IMR-90 (cell line): ENCODE data around the gene POTEG. TPM values are rescaled to one million over a fixed set of nuclear protein-coding genes. Genes with fewer than 3 reads are reported as not detected.
"Not testable (repeated sequence)": the region's sequence is repeated elsewhere in the genome, so short reads cannot be mapped to it uniquely, and the experiment has no call there.

Source experiments
- ATAC-seq: fragments of 200-7000 bp; cut with Tn5 transposase; 2 replicates; pipeline ENCODE4 v1.9.1; 2020; ENCODE audit warnings: low read depth, mild to moderate bottlenecking, moderate library complexity
- Bru-seq: library from RNA; stranded (reverse); fragments of 400-500 nt; gene quantifications from one replicate; lab custom pipeline; 2021; lab: Mats Ljungman, UMichigan
- BruChase-seq, 2 experiments: library from RNA; stranded (reverse); fragments of 400-500 nt; gene quantifications; one replicate each; lab custom pipeline; 2021; lab: Mats Ljungman, UMichigan
- BruUV-seq: library from RNA; stranded (reverse); fragments of 400-500 nt; replicated peaks from 2 replicates; lab custom pipeline; 2021; lab: Mats Ljungman, UMichigan
- CTCF ChIA-PET: fragments of 300-600 bp; formaldehyde crosslinking; extraction: SDS; loops from one replicate; lab custom pipeline; 2021; ENCODE audit warnings: antibody characterized with exemption; lab: Yijun Ruan, JAX
- POLR2A ChIA-PET: fragments of 300-600 bp; sonication (Branson Sonifier 250); formaldehyde crosslinking; loops from one replicate; lab custom pipeline; 2022; ENCODE audit warnings: antibody characterized with exemption; ENCODE audit not compliant: unreplicated experiment; lab: Charles Lee
- DNase-seq: peaks from one replicate; pipeline ENCODE4 v3.0.0; 2013
- H2AFZ ChIP-seq: replicated peaks from 2 replicates; pipeline ENCODE3; 2013; ENCODE audit warnings: low read length, mild to moderate bottlenecking; ENCODE audit not compliant: poor library complexity
- H2AK5ac ChIP-seq: 2 replicates; pipeline ENCODE4 v1.6.1; 2013; ENCODE audit warnings: low read depth, low read length, inconsistent platforms
- H2AK9ac ChIP-seq: replicated peaks from 2 replicates; pipeline ENCODE3; 2013; ENCODE audit warnings: mild to moderate bottlenecking, low read depth, low read length, moderate library complexity; ENCODE audit not compliant: poor library complexity
- H2BK120ac ChIP-seq: 2 replicates; pipeline ENCODE4 v1.6.1; 2013; ENCODE audit warnings: low read depth, low read length, inconsistent platforms
- H2BK15ac ChIP-seq: 3 replicates; pipeline ENCODE4 v1.6.1; 2013; ENCODE audit warnings: low read depth, low read length, inconsistent platforms
- H2BK20ac ChIP-seq: 2 replicates; pipeline ENCODE4 v1.6.1; 2013; ENCODE audit warnings: low read depth, mild to moderate bottlenecking, inconsistent platforms, low read length, moderate library complexity
- H2BK5ac ChIP-seq: 2 replicates; pipeline ENCODE4 v1.6.1; 2013; ENCODE audit warnings: mild to moderate bottlenecking, low read depth, low read length, inconsistent platforms; ENCODE audit not compliant: poor library complexity, severe bottlenecking
- H3K14ac ChIP-seq: replicated peaks from 2 replicates; pipeline ENCODE4 v1.6.1; 2013; ENCODE audit warnings: low read depth, low read length, inconsistent platforms
- H3K18ac ChIP-seq: 2 replicates; pipeline ENCODE4 v1.6.1; 2013; ENCODE audit warnings: low read depth, low read length, control low read depth
- H3K23ac ChIP-seq: 2 replicates; pipeline ENCODE4 v1.6.1; 2013; ENCODE audit warnings: low read depth, low read length, inconsistent platforms
- H3K27ac ChIP-seq: 2 replicates; pipeline ENCODE4 v1.5.1; 2013; ENCODE audit warnings: mild to moderate bottlenecking, control low read depth, low read length; ENCODE audit not compliant: insufficient read depth
- H3K27me3 ChIP-seq: 2 replicates; pipeline ENCODE4 v1.6.1; 2013; ENCODE audit warnings: low read length; ENCODE audit not compliant: control insufficient read depth, insufficient read depth
- H3K36me3 ChIP-seq: 2 replicates; pipeline ENCODE4 v1.6.1; 2013; ENCODE audit warnings: low read length, mixed read lengths; ENCODE audit not compliant: control insufficient read depth, insufficient read depth
- H3K4ac ChIP-seq: 2 replicates; pipeline ENCODE4 v1.6.1; 2013; ENCODE audit warnings: low read depth, low read length, inconsistent platforms
- H3K4me1 ChIP-seq: 2 replicates; pipeline ENCODE4 v1.6.1; 2013; ENCODE audit warnings: low read length, mixed read lengths; ENCODE audit not compliant: control insufficient read depth, insufficient read depth
- H3K4me2 ChIP-seq: 2 replicates; pipeline ENCODE4 v1.6.1; 2013; ENCODE audit warnings: low read depth, mild to moderate bottlenecking, control low read depth, low read length, moderate library complexity
- H3K4me3 ChIP-seq: 2 replicates; pipeline ENCODE4 v1.5.1; 2013; ENCODE audit warnings: low read depth, mild to moderate bottlenecking, control low read depth, low read length, moderate library complexity; ENCODE audit not compliant: insufficient read depth
- H3K56ac ChIP-seq: 2 replicates; pipeline ENCODE4 v1.6.1; 2013; ENCODE audit warnings: low read length, inconsistent platforms; ENCODE audit not compliant: insufficient read depth; ENCODE audit errors: extremely low read depth
- H3K79me1 ChIP-seq, 2 experiments: 2 replicates each; pipeline ENCODE4 v1.6.1; 2013; ENCODE audit warnings: low read length in 2 of 2, inconsistent platforms in 1 of 2, low read depth in 1 of 2
- H3K9ac ChIP-seq: 2 replicates; pipeline ENCODE4 v1.6.1; 2013; ENCODE audit warnings: low read depth, low read length, control low read depth
- H3K9me1 ChIP-seq: 2 replicates; pipeline ENCODE4 v1.6.1; 2013; ENCODE audit warnings: low read length, inconsistent platforms; ENCODE audit not compliant: insufficient read depth
- H3K9me3 ChIP-seq: 2 replicates; pipeline ENCODE4 v1.6.1; 2013; ENCODE audit warnings: low read length; ENCODE audit not compliant: control insufficient read depth, insufficient read depth
- H4K20me1 ChIP-seq: 2 replicates; pipeline ENCODE4 v1.6.1; 2013; ENCODE audit warnings: low read length, inconsistent platforms; ENCODE audit not compliant: insufficient read depth
- H4K5ac ChIP-seq: 2 replicates; pipeline ENCODE4 v1.6.1; 2013; ENCODE audit warnings: mild to moderate bottlenecking, low read depth, low read length, control low read depth
- H4K8ac ChIP-seq, 2 experiments: 2 replicates each; pipeline ENCODE4 v1.6.1; 2013; ENCODE audit warnings: low read depth in 2 of 2, low read length in 2 of 2, control low read depth in 1 of 2, inconsistent platforms in 1 of 2
- H4K91ac ChIP-seq: 2 replicates; pipeline ENCODE4 v1.6.1; 2013; ENCODE audit warnings: low read depth, low read length, inconsistent platforms; ENCODE audit not compliant: insufficient read depth
- WGBS, 2 experiments: methylation state at CpG; one replicate each; pipeline versions ENCODE4 v1.1.5 to v1.1.7; 2013; ENCODE audit warnings: missing lambda C conversion rate in 2 of 2; ENCODE audit not compliant: insufficient read length in 1 of 2; ENCODE audit errors: extremely low coverage in 2 of 2; 5-methylcytosine and 5-hydroxymethylcytosine counted together
- dilution Hi-C: fragments of 300-500 bp; cut with HindIII; formaldehyde crosslinking; loops from one replicate; pipeline ENCODE4 v1.14.3; 2018; ENCODE audit warnings: low sequenced_read_pairs; ENCODE audit not compliant: unreplicated experiment
- in situ Hi-C: fragments of 300-500 bp; cut with MboI; formaldehyde crosslinking; loops from 3 replicates; pipeline ENCODE4 v1.14.3; 2019; ENCODE audit warnings: low sequenced_read_pairs, inconsistent platforms, mixed read lengths
- intact Hi-C: fragments of 100-400 bp; cut with micrococcal nuclease; formaldehyde crosslinking; loops from 2 replicates; pipeline ENCODE4 v1.10.0; 2022
- long read RNA-seq: library from polyadenylated mRNA; unstranded; transcript quantifications from one replicate; pipeline ENCODE4 v2.0.0, GENCODE V29; 2021; ENCODE audit not compliant: unreplicated experiment
- polyA plus RNA-seq, 3 experiments: library from polyadenylated mRNA; depleted of rRNA; stranded (reverse); fragments of >200 nt; gene quantifications; 2 replicates each; pipeline ENCODE4 v1.2.3, GENCODE V29; 2012; ENCODE audit warnings: low replicate concordance in 1 of 3
- total RNA-seq: library from RNA; depleted of rRNA; stranded (reverse); fragments of >200 nt; gene quantifications from 2 replicates; pipeline ENCODE4 v1.2.3, GENCODE V29; 2012; rRNA removed

Gene POTEG
- not detected in 2 replicates for total RNA-seq
- not detected in 2 replicates for polyA plus RNA-seq (2012; rRNA removed)
- not detected in 2 replicates for polyA plus RNA-seq (2012; cell fraction: cytosol; rRNA removed)
- not detected in 2 replicates for polyA plus RNA-seq (2012; cell fraction: nucleus; rRNA removed; ENCODE audit: low replicate concordance)
- not detected for Bru-seq, nascent RNA
- BruChase-seq, experiment 1, labeled RNA remaining after a 6-hour chase: not detected
- not detected for BruChase-seq, experiment 2, labeled RNA remaining after a 2-hour chase
- long read RNA-seq: 0 reads

DNA sequence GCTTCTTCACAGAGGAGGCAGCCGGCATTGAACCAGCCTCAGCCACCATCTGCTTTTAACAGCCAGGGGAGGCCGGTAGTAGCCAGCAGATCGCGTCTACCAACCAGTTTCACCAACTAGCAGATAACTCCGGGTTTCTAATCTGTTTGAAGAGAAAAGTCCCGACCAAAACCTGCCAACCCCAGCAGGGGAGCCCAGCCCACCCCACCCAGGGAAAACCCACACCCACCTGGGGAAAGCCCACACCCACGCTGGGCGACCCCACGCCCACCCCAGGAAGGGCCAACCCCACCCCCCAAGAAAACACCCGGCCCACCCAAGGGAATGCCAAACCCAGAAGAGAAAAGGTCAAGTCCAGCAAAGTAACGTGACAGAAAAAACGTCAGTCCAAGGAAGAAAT, at the start of gene POTEG:
Gene POTEG (minus strand): TSS at position 101 of the 400 bp plus-strand sequence. CDS start 52 bp downstream, at position 49.
- dilution Hi-C loops, ATAC-seq: not testable (repeated sequence)

GRCh38 chr14:19482093-19482492, 48.0 kb upstream of the POTEG start:
- H3K36me3 ChIP-seq, H3K79me1 ChIP-seq, H4K91ac ChIP-seq, H3K23ac ChIP-seq, H3K27me3 ChIP-seq, H4K5ac ChIP-seq, H3K4me1 ChIP-seq, in situ Hi-C loops, dilution Hi-C loops, H2AFZ ChIP-seq, H4K20me1 ChIP-seq, H2AK9ac ChIP-seq, H3K14ac ChIP-seq, H4K8ac ChIP-seq, H2BK5ac ChIP-seq, H2BK120ac ChIP-seq, H2BK20ac ChIP-seq, BruUV-seq, CTCF ChIA-PET, H3K4me3 ChIP-seq, intact Hi-C loops, H3K9me1 ChIP-seq, H3K56ac ChIP-seq, H3K9me3 ChIP-seq, H3K4ac ChIP-seq, H2BK15ac ChIP-seq, H3K9ac ChIP-seq, H3K18ac ChIP-seq, H3K27ac ChIP-seq, H3K4me2 ChIP-seq, DNase-seq, H2AK5ac ChIP-seq, ATAC-seq, POLR2A ChIA-PET: not testable (repeated sequence)
- WGBS, 2 experiments: 74 to 100% methylated on average over 2 to 9 of the region's 16 CpGs

More for the DNA sequence above, at the start of gene POTEG:
- BruUV-seq, H2BK5ac ChIP-seq, H3K27me3 ChIP-seq, H2AFZ ChIP-seq, H3K4me2 ChIP-seq, H3K79me1 ChIP-seq, H3K56ac ChIP-seq, H4K5ac ChIP-seq, H3K4ac ChIP-seq, H3K18ac ChIP-seq, H3K9me1 ChIP-seq, H3K23ac ChIP-seq, H4K91ac ChIP-seq, CTCF ChIA-PET, H3K27ac ChIP-seq, H3K9ac ChIP-seq, H3K9me3 ChIP-seq, in situ Hi-C loops, H3K4me3 ChIP-seq, H2AK5ac ChIP-seq, H4K8ac ChIP-seq, H2BK20ac ChIP-seq, H4K20me1 ChIP-seq, intact Hi-C loops, H2AK9ac ChIP-seq, H3K14ac ChIP-seq, H3K36me3 ChIP-seq, POLR2A ChIA-PET, DNase-seq, H2BK15ac ChIP-seq, H2BK120ac ChIP-seq, H3K4me1 ChIP-seq: not testable (repeated sequence)
- no CpG with 5 or more reads among the region's 12 CpGs for WGBS, 2 experiments
